DND-41 (cell line): ENCODE results near the gene FNBP1.

Experiments
- CTCF ChIP-seq: IDR thresholded peaks from 2 replicates; pipeline ENCODE4 v1.5.1; 2012; ENCODE audit warnings: borderline replicate concordance, low read length, moderate library complexity, mild to moderate bottlenecking; ENCODE audit not compliant: poor library complexity, severe bottlenecking; ENCODE audit errors: extremely low read depth
- EZH2 ChIP-seq: IDR thresholded peaks from 3 replicates; pipeline ENCODE4 v1.6.1; 2012; ENCODE audit warnings: borderline replicate concordance, low read depth, mild to moderate bottlenecking, moderate library complexity, low read length, inconsistent platforms; ENCODE audit not compliant: severe bottlenecking

- TF ChIP-seq CTCF (no peak), EZH2 (no peak)
Measured at GRCh38 chr9:129932303-129933151, 110.5 kb downstream of the FNBP1 start.
